CD4-positive, alpha-beta T cell (primary cell): ENCODE results near the gene ACOX3. TPM values are rescaled to one million over a fixed set of nuclear protein-coding genes. Genes with fewer than 3 reads are reported as not detected.

Experiments
- ATAC-seq: fragments of 200-7000 bp; cut with Tn5 transposase; one replicate; pipeline ENCODE4 v1.10.0; 2022; ENCODE audit warnings: mild to moderate bottlenecking; ENCODE audit not compliant: poor library complexity
- CTCF ChIA-PET: fragments of 350-600 bp; sonication (Branson Sonifier 250); formaldehyde crosslinking; loops from one replicate; lab custom pipeline; 2021; ENCODE audit warnings: antibody characterized with exemption, inconsistent platforms; lab: Charles Lee
- POLR2A ChIA-PET: fragments of 350-600 bp; sonication (Branson Sonifier 250); formaldehyde crosslinking; loops from one replicate; lab custom pipeline; 2021; ENCODE audit warnings: antibody characterized with exemption, inconsistent platforms; lab: Charles Lee
- DNase-seq, 14 experiments: peaks; one replicate each; pipeline ENCODE4 v3.0.0-alpha.2; 2013 to 2020; ENCODE audit warnings: mixed read lengths in 2 of 14
- H3K27ac ChIP-seq, 2 donors: one replicate each; pipeline versions ENCODE4 v1.5.1 to v1.7.0; 2013; ENCODE audit warnings: low read length in 2 of 2, low read depth in 1 of 2, mild to moderate bottlenecking in 1 of 2
- H3K27me3 ChIP-seq, 2 experiments: 1 replicate in 1 of 2; 2 replicates in 1 of 2; pipeline versions ENCODE4 v1.6.1 to v1.7.0; 2013; ENCODE audit warnings: low read length in 2 of 2, control low read depth in 1 of 2, mild to moderate bottlenecking in 1 of 2, moderate library complexity in 1 of 2; ENCODE audit not compliant: insufficient read depth in 2 of 2, control insufficient read depth in 1 of 2
- H3K36me3 ChIP-seq: one replicate; pipeline ENCODE4 v1.6.1; 2013; ENCODE audit warnings: low read length, control low read depth; ENCODE audit not compliant: insufficient read depth
- H3K4me1 ChIP-seq: one replicate; pipeline ENCODE4 v1.6.1; 2013; ENCODE audit warnings: low read length, control low read depth; ENCODE audit not compliant: insufficient read depth
- H3K4me3 ChIP-seq: one replicate; pipeline ENCODE4 v1.5.1; 2013; ENCODE audit warnings: mild to moderate bottlenecking, low read length, moderate library complexity
- H3K9me3 ChIP-seq, 2 experiments: 1 replicate in 1 of 2; 2 replicates in 1 of 2; pipeline versions ENCODE4 v1.6.1 to v1.7.0; 2013; ENCODE audit warnings: low read length in 2 of 2, mild to moderate bottlenecking in 2 of 2, control low read depth in 1 of 2, moderate library complexity in 1 of 2; ENCODE audit not compliant: control insufficient read depth in 1 of 2, insufficient read depth in 1 of 2
- H3K27ac Mint-ChIP-seq: one replicate; pipeline ENCODE4 v1.8.0; 2020; ENCODE audit warnings: mixed read lengths
- H3K27me3 Mint-ChIP-seq: one replicate; pipeline ENCODE4 v1.8.0; 2021; ENCODE audit warnings: mixed read lengths
- H3K36me3 Mint-ChIP-seq: one replicate; pipeline ENCODE4 v1.8.0; 2021; ENCODE audit warnings: low read depth, mixed read lengths
- H3K4me1 Mint-ChIP-seq: one replicate; pipeline ENCODE4 v1.8.0; 2021; ENCODE audit warnings: low read depth, mixed read lengths
- H3K4me3 Mint-ChIP-seq: one replicate; pipeline ENCODE4 v1.8.0; 2020; ENCODE audit warnings: mild to moderate bottlenecking, mixed read lengths
- H3K9me3 Mint-ChIP-seq: one replicate; pipeline ENCODE4 v1.8.0; 2020; ENCODE audit warnings: mixed read lengths
- intact Hi-C, 2 experiments: fragments of 100-400 bp; cut with DNase I in 1 of 2; cut with micrococcal nuclease in 1 of 2; formaldehyde crosslinking; loops; one replicate each; pipeline versions ENCODE4 v1.15.1 to v1.9.0; 2023 to 2025; cut with DNase I, micrococcal nuclease
- total RNA-seq, 174 experiments: library from RNA in 2 of 174; stranded (reverse) in 2 of 174; gene quantifications; one replicate each; pipeline ENCODE4 v1.2.3 and lab custom pipeline; 2021 to 2026
- TF ChIP-seq, protein P1 (sequence below): fragments of 200-600 bp; IDR thresholded peaks from one replicate; pipeline ENCODE4 v1.8.0; 2022; ENCODE audit warnings: antibody characterized with exemption, mild to moderate bottlenecking

Gene ACOX3
- total RNA-seq, 2 experiments from 2014 or later, result 4.9 to 6.1 TPM

- no peaks in the 10 kb centered on the region for H3K27me3 Mint-ChIP-seq
- TF ChIP-seq, protein P1, sequence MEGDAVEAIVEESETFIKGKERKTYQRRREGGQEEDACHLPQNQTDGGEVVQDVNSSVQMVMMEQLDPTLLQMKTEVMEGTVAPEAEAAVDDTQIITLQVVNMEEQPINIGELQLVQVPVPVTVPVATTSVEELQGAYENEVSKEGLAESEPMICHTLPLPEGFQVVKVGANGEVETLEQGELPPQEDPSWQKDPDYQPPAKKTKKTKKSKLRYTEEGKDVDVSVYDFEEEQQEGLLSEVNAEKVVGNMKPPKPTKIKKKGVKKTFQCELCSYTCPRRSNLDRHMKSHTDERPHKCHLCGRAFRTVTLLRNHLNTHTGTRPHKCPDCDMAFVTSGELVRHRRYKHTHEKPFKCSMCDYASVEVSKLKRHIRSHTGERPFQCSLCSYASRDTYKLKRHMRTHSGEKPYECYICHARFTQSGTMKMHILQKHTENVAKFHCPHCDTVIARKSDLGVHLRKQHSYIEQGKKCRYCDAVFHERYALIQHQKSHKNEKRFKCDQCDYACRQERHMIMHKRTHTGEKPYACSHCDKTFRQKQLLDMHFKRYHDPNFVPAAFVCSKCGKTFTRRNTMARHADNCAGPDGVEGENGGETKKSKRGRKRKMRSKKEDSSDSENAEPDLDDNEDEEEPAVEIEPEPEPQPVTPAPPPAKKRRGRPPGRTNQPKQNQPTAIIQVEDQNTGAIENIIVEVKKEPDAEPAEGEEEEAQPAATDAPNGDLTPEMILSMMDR, result no peak
- peaks cover 17% of the 10 kb centered on the region for H3K36me3 ChIP-seq
- H3K4me3 Mint-ChIP-seq, result no peak overlapping the region
- no peak overlapping the region for H3K27ac Mint-ChIP-seq
- POLR2A ChIA-PET, result no interaction called here
- H3K27me3 ChIP-seq, result no peaks in the 10 kb centered on the region
- no peak overlapping the region for H3K27ac ChIP-seq
- CTCF ChIA-PET, result no interaction called here
- no peak overlapping the region for H3K4me3 ChIP-seq
- no peaks in the 10 kb centered on the region for H3K4me1 Mint-ChIP-seq
- H3K4me1 ChIP-seq, result no peaks in the 10 kb centered on the region
- intact Hi-C loops, result no loop called here
- peaks cover 22% of the 10 kb centered on the region for H3K36me3 Mint-ChIP-seq
- DNase-seq, result no peak
- no peak for ATAC-seq
- H3K9me3 ChIP-seq, result no peaks in the 10 kb centered on the region
- H3K9me3 Mint-ChIP-seq, result no peaks in the 10 kb centered on the region
Observed at GRCh38 chr4:8474856-8475255, 34.3 kb upstream of the ACOX3 start.

GRCh38 chr4:8473920-8474590 lies 33.5 kb upstream of the ACOX3 start:
- H3K4me1 Mint-ChIP-seq, result no peaks in the 10 kb centered on the region
- POLR2A ChIA-PET, result no interaction called here
- H3K36me3 ChIP-seq, result peaks cover 23% of the 10 kb centered on the region
- TF ChIP-seq, protein P1, result no peak
- no peaks in the 10 kb centered on the region for H3K9me3 Mint-ChIP-seq
- H3K9me3 ChIP-seq, result no peaks in the 10 kb centered on the region
- H3K27me3 Mint-ChIP-seq, result no peaks in the 10 kb centered on the region
- no peaks in the 10 kb centered on the region for H3K27me3 ChIP-seq
- peaks cover 26% of the 10 kb centered on the region for H3K36me3 Mint-ChIP-seq
- no peaks in the 10 kb centered on the region for H3K4me1 ChIP-seq
- no peak overlapping the region for H3K27ac ChIP-seq
- H3K4me3 Mint-ChIP-seq, result no peak overlapping the region
- no peak overlapping the region for H3K4me3 ChIP-seq
- intact Hi-C loops, result no loop called here
- no peak for DNase-seq
- H3K27ac Mint-ChIP-seq, result no peak overlapping the region
- CTCF ChIA-PET, result no interaction called here
- ATAC-seq, result no peak

- intact Hi-C loops, result no loop called here
- Mint-ChIP-seq H3K4me1 (no peaks in the 10 kb centered on the region), H3K9me3 (no peaks in the 10 kb centered on the region), H3K4me3 (no peak overlapping the region), H3K27ac (no peak overlapping the region), H3K27me3 (no peaks in the 10 kb centered on the region), H3K36me3 (peaks cover 33% of the 10 kb centered on the region)
- no peak for DNase-seq
- Histone ChIP-seq H3K4me1 (no peaks in the 10 kb centered on the region), H3K4me3 (no peak overlapping the region), H3K27ac (no peak overlapping the region), H3K36me3 (peaks cover 28% of the 10 kb centered on the region), H3K9me3 (no peaks in the 10 kb centered on the region), H3K27me3 (no peaks in the 10 kb centered on the region)
- TF ChIP-seq, protein P1, result no peak
- POLR2A ChIA-PET, result no interaction called here
- no peak for ATAC-seq
- CTCF ChIA-PET, result no interaction called here
Observed at GRCh38 chr4:8473198-8473919, 32.8 kb upstream of the ACOX3 start.
